RWPE2 (cell line): ENCODE results near the gene MSI2.

ENCODE experiments used
- ATAC-seq: fragments of 200-7000 bp; cut with Tn5 transposase; 3 replicates; pipeline ENCODE4 v1.9.1; 2021; ENCODE audit warnings: low read depth
- DNase-seq: peaks from one replicate; pipeline ENCODE4 v3.0.0-alpha.2; 2020; ENCODE audit warnings: low spot score
- H3K27ac ChIP-seq: fragments of 450-650 bp; 2 replicates; pipeline ENCODE4 v1.5.1; 2017; ENCODE audit warnings: mild to moderate bottlenecking; ENCODE audit not compliant: poor library complexity, severe bottlenecking
- H3K27me3 ChIP-seq: fragments of 250-450 bp; sonication (Bioruptor Pico); 2 replicates; pipeline ENCODE4 v1.5.1; 2021; ENCODE audit warnings: mild to moderate bottlenecking, moderate library complexity; ENCODE audit not compliant: insufficient read depth, poor library complexity, severe bottlenecking
- H3K36me3 ChIP-seq: fragments of 250-450 bp; sonication (Bioruptor Pico); 2 replicates; pipeline ENCODE4 v1.5.1; 2020; ENCODE audit warnings: low read depth, mild to moderate bottlenecking, moderate library complexity
- H3K4me1 ChIP-seq: fragments of 250-450 bp; sonication (Bioruptor Pico); 2 replicates; pipeline ENCODE4 v1.5.1; 2021; ENCODE audit warnings: mild to moderate bottlenecking, moderate library complexity; ENCODE audit not compliant: insufficient read depth, poor library complexity, severe bottlenecking
- H3K4me3 ChIP-seq: fragments of 250-450 bp; sonication (Bioruptor Pico); 2 replicates; pipeline ENCODE4 v1.5.1; 2021; ENCODE audit warnings: mild to moderate bottlenecking, moderate library complexity; ENCODE audit not compliant: severe bottlenecking
- H3K9me3 ChIP-seq: fragments of 250-450 bp; sonication (Bioruptor Pico); 2 replicates; pipeline ENCODE4 v1.5.1; 2021; ENCODE audit warnings: mild to moderate bottlenecking, moderate library complexity; ENCODE audit not compliant: severe bottlenecking
- TF ChIP-seq, protein P1 (sequence below): fragments of 450-650 bp; IDR thresholded peaks from one replicate; pipeline ENCODE4 v1.5.1; 2017; ENCODE audit warnings: mild to moderate bottlenecking, moderate library complexity; ENCODE audit not compliant: poor library complexity, severe bottlenecking

MSI2 gene

GRCh38 chr17:57665696-57666095 lies 409.4 kb downstream of the MSI2 start:
- no peak for ATAC-seq

DNA sequence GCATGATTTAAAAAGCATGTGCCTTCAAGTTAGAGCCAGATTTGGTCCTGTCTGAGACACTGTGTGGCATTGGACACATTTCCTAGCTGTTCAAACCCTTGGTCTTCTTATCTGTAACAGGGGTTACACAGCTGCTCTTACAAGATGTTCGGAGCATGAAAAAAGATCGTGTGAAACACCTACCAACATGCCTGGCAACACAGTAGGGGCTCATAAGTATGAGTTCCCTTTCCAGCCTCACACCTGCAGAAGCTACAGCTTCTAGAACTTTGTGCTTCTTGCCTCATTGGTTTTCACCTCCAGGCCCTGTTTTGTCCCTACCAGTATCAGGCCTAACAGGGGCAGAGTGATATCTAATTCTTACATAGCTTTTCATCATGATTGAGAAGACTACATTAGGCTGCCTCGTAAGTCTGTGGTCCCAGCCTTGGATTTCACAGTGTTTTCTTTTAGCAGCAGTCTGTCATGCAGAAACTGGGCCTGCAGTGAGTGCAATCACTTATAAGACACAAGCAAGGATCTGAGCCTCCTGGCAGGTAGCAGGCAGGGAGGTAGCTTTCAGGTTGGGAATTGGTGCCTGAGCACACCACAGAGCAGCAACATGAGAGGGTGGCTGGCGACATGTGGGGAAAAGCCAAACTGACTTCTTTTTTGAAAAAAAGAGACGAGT lies 410.0 kb downstream of the MSI2 start:
- H3K36me3 ChIP-seq: no peaks in the 10 kb centered on the region
- H3K27ac ChIP-seq: no peak overlapping the region
- no peak for ATAC-seq
- H3K9me3 ChIP-seq: no peaks in the 10 kb centered on the region
- TF ChIP-seq, protein P1, sequence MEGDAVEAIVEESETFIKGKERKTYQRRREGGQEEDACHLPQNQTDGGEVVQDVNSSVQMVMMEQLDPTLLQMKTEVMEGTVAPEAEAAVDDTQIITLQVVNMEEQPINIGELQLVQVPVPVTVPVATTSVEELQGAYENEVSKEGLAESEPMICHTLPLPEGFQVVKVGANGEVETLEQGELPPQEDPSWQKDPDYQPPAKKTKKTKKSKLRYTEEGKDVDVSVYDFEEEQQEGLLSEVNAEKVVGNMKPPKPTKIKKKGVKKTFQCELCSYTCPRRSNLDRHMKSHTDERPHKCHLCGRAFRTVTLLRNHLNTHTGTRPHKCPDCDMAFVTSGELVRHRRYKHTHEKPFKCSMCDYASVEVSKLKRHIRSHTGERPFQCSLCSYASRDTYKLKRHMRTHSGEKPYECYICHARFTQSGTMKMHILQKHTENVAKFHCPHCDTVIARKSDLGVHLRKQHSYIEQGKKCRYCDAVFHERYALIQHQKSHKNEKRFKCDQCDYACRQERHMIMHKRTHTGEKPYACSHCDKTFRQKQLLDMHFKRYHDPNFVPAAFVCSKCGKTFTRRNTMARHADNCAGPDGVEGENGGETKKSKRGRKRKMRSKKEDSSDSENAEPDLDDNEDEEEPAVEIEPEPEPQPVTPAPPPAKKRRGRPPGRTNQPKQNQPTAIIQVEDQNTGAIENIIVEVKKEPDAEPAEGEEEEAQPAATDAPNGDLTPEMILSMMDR: no peak
- H3K4me1 ChIP-seq: peaks cover 11% of the 10 kb centered on the region
- DNase-seq: peak; percentile 9
- no peaks in the 10 kb centered on the region for H3K27me3 ChIP-seq
- no peak overlapping the region for H3K4me3 ChIP-seq

More at GRCh38 chr17:57665696-57666095, 409.4 kb downstream of the MSI2 start:
- TF ChIP-seq, protein P1: no peak
- Histone ChIP-seq H3K4me3 (no peak overlapping the region), H3K4me1 (peaks cover 11% of the 10 kb centered on the region), H3K27me3 (no peaks in the 10 kb centered on the region), H3K27ac (no peak overlapping the region), H3K9me3 (no peaks in the 10 kb centered on the region), H3K36me3 (no peaks in the 10 kb centered on the region)
- peak; percentile 39 for DNase-seq

- Histone ChIP-seq H3K27ac (no peak overlapping the region), H3K27me3 (no peaks in the 10 kb centered on the region), H3K36me3 (no peaks in the 10 kb centered on the region), H3K4me1 (peaks cover 11% of the 10 kb centered on the region), H3K9me3 (no peaks in the 10 kb centered on the region), H3K4me3 (no peak overlapping the region)
- ATAC-seq: no peak
- TF ChIP-seq, protein P1: no peak
- DNase-seq: no peak
Observed at GRCh38 chr17:57666946-57667345, 410.6 kb downstream of the MSI2 start.

- peaks cover 8% of the 10 kb centered on the region for H3K4me1 ChIP-seq
Observed at GRCh38 chr17:57667461-57667923, 411.2 kb downstream of the MSI2 start.

More at GRCh38 chr17:57667461-57667923, 411.2 kb downstream of the MSI2 start:
- H3K27me3 ChIP-seq: no peaks in the 10 kb centered on the region
- H3K27ac ChIP-seq: no peak overlapping the region
- DNase-seq (peak; percentile 56), ATAC-seq (no peak)
- no peaks in the 10 kb centered on the region for H3K36me3 ChIP-seq
- H3K9me3 ChIP-seq: no peaks in the 10 kb centered on the region
- TF ChIP-seq, protein P1: no peak
- no peak overlapping the region for H3K4me3 ChIP-seq
